Liver (tissue), 3 donors: ENCODE results near the gene KAZN.
"Not testable (repeated sequence)": the region's sequence is repeated elsewhere in the genome, so short reads cannot be mapped to it uniquely, and the experiment has no call there.

ENCODE experiments used
- EGR1 ChIP-seq, 2 donors: IDR thresholded peaks; 2 replicates each; pipeline ENCODE4 v1.6.1; 2016 to 2018; ENCODE audit warnings: antibody characterized with exemption in 2 of 2, low read depth in 2 of 2
- FOXA1 ChIP-seq: IDR thresholded peaks from 2 replicates; pipeline ENCODE4 v1.6.1; 2016; ENCODE audit warnings: antibody characterized with exemption
- GABPA ChIP-seq, 2 donors: IDR thresholded peaks in 1 of 2; conservative IDR thresholded peaks in 1 of 2; 2 replicates each; pipeline ENCODE4 v1.6.1; 2016; ENCODE audit warnings: antibody characterized with exemption in 2 of 2, mild to moderate bottlenecking in 1 of 2, moderate library complexity in 1 of 2
- JUND ChIP-seq, 2 donors: IDR thresholded peaks; 2 replicates each; pipeline ENCODE4 v1.6.1; 2016; ENCODE audit warnings: antibody characterized with exemption in 2 of 2
- NR2F2 ChIP-seq: IDR thresholded peaks from 2 replicates; pipeline ENCODE4 v1.6.1; 2016; ENCODE audit warnings: antibody characterized with exemption
- RXRA ChIP-seq, 2 donors: IDR thresholded peaks; 2 replicates each; pipeline ENCODE4 v1.6.1; 2017 to 2018; ENCODE audit warnings: antibody characterized with exemption in 2 of 2, mild to moderate bottlenecking in 1 of 2
- SP1 ChIP-seq: IDR thresholded peaks from 2 replicates; pipeline ENCODE4 v1.6.1; 2018; ENCODE audit warnings: antibody characterized with exemption, mild to moderate bottlenecking
- TAF1 ChIP-seq: conservative IDR thresholded peaks from 2 replicates; pipeline ENCODE4 v1.6.1; 2016; ENCODE audit warnings: antibody characterized with exemption, mild to moderate bottlenecking
- YY1 ChIP-seq: IDR thresholded peaks from 2 replicates; pipeline ENCODE4 v1.6.1; 2016; ENCODE audit warnings: antibody characterized with exemption, mild to moderate bottlenecking
- TF ChIP-seq, protein P1 (sequence below): IDR thresholded peaks from 2 replicates; pipeline ENCODE4 v1.6.1; 2016; ENCODE audit warnings: antibody characterized with exemption, mild to moderate bottlenecking
- TF ChIP-seq, protein P2 (sequence below): fragments of 150-350 bp; IDR thresholded peaks from 2 replicates; pipeline ENCODE4 v1.5.1; 2017; ENCODE audit warnings: improper control_type of control experiment, low read depth, low read length; ENCODE audit not compliant: missing input control
- TF ChIP-seq, protein P3 (sequence below): IDR thresholded peaks from 2 replicates; pipeline ENCODE4 v1.6.1; 2016; ENCODE audit warnings: antibody characterized with exemption
- TF ChIP-seq, protein P4 (sequence below): IDR thresholded peaks from 2 replicates; pipeline ENCODE4 v1.6.1; 2016; ENCODE audit warnings: antibody characterized with exemption
- donor health status: healthy.
- donor health status: healthy.

DNA sequence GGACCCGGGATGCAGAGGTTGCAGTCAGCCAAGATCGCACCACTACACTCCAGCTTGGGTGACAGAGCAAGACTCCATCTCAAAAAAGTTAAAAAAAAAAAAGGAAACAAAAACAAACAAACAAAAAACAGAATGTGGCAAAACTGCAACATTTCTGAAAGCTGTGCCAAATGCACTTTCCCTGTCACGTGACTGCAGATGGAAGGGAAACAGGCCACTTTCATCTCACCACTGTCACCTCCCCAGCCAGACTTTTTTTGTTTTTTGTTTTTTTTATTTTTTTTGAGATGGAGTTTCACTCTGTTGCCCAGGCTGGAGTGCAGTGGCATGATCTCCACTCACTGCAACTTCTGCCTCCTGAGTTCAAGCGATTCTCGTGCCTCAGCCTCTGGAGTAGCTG, 442.2 kb downstream of the KAZN start:
- TF ChIP-seq, protein P1, sequence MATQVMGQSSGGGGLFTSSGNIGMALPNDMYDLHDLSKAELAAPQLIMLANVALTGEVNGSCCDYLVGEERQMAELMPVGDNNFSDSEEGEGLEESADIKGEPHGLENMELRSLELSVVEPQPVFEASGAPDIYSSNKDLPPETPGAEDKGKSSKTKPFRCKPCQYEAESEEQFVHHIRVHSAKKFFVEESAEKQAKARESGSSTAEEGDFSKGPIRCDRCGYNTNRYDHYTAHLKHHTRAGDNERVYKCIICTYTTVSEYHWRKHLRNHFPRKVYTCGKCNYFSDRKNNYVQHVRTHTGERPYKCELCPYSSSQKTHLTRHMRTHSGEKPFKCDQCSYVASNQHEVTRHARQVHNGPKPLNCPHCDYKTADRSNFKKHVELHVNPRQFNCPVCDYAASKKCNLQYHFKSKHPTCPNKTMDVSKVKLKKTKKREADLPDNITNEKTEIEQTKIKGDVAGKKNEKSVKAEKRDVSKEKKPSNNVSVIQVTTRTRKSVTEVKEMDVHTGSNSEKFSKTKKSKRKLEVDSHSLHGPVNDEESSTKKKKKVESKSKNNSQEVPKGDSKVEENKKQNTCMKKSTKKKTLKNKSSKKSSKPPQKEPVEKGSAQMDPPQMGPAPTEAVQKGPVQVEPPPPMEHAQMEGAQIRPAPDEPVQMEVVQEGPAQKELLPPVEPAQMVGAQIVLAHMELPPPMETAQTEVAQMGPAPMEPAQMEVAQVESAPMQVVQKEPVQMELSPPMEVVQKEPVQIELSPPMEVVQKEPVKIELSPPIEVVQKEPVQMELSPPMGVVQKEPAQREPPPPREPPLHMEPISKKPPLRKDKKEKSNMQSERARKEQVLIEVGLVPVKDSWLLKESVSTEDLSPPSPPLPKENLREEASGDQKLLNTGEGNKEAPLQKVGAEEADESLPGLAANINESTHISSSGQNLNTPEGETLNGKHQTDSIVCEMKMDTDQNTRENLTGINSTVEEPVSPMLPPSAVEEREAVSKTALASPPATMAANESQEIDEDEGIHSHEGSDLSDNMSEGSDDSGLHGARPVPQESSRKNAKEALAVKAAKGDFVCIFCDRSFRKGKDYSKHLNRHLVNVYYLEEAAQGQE = not testable (repeated sequence)
- TF ChIP-seq, protein P2, sequence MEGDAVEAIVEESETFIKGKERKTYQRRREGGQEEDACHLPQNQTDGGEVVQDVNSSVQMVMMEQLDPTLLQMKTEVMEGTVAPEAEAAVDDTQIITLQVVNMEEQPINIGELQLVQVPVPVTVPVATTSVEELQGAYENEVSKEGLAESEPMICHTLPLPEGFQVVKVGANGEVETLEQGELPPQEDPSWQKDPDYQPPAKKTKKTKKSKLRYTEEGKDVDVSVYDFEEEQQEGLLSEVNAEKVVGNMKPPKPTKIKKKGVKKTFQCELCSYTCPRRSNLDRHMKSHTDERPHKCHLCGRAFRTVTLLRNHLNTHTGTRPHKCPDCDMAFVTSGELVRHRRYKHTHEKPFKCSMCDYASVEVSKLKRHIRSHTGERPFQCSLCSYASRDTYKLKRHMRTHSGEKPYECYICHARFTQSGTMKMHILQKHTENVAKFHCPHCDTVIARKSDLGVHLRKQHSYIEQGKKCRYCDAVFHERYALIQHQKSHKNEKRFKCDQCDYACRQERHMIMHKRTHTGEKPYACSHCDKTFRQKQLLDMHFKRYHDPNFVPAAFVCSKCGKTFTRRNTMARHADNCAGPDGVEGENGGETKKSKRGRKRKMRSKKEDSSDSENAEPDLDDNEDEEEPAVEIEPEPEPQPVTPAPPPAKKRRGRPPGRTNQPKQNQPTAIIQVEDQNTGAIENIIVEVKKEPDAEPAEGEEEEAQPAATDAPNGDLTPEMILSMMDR = not testable (repeated sequence)
- not testable (repeated sequence) for TF ChIP-seq GABPA (IDR thresholded peaks at IDR 0.05 in 1 of 2, conservative IDR thresholded peaks at IDR 0.05 in 1 of 2); EGR1 (IDR thresholded peaks at IDR 0.05; ENCODE audit: low read depth in 2 of 2); NR2F2; YY1; SP1; JUND (IDR thresholded peaks at IDR 0.05); RXRA (IDR thresholded peaks at IDR 0.05); FOXA1; TAF1
- TF ChIP-seq, protein P3, sequence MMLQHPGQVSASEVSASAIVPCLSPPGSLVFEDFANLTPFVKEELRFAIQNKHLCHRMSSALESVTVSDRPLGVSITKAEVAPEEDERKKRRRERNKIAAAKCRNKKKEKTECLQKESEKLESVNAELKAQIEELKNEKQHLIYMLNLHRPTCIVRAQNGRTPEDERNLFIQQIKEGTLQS = not testable (repeated sequence)
- TF ChIP-seq, protein P4, sequence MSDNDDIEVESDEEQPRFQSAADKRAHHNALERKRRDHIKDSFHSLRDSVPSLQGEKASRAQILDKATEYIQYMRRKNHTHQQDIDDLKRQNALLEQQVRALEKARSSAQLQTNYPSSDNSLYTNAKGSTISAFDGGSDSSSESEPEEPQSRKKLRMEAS = not testable (repeated sequence)
